NT2/D1 (cell line): ENCODE results near the gene WFDC2.

Source experiments
- SUZ12 ChIP-seq: IDR thresholded peaks from 2 replicates; pipeline ENCODE4 v1.6.1; 2011; ENCODE audit not compliant: insufficient read length, insufficient read depth; ENCODE audit errors: extremely low read depth
- YY1 ChIP-seq: IDR thresholded peaks from 2 replicates; pipeline ENCODE4 v1.6.1; 2011; ENCODE audit not compliant: insufficient read length, insufficient read depth
- ZNF274 ChIP-seq: IDR thresholded peaks from 2 replicates; pipeline ENCODE4 v1.6.1; 2011; ENCODE audit warnings: mild to moderate bottlenecking, low read depth, low read length

DNA sequence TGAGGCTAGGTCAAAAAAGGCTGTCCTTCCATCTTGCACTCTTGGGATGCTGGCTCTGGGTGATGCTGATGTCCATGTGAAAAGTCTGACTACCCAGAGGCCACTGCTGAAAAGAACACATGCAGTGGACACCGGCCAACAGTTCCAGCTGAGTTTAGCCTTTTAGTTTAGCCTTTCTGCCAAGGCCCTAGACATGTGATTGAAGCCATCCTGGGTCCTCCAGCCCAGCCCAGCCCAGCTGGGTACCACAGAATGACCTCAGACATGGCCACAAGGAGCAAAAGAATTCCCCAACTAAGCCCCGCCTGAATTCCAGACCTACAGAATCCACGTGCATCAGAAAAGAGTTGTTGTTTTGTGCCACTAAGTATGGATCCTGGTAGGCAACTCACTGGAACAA lies 36.2 kb upstream of the WFDC2 start:
- TF ChIP-seq ZNF274 (no peak), SUZ12 (no peak), YY1 (no peak)
